Skeletal muscle cell (primary cell): Measurements from ENCODE around the gene ABCA3.

Experiments used
- DNase-seq: peaks from one replicate; pipeline ENCODE4 v3.0.0-alpha.2; 2010; ENCODE audit warnings: low read depth
- H3K4me3 ChIP-seq: 2 replicates; pipeline ENCODE4 v1.5.1; 2011; ENCODE audit warnings: low read depth, mild to moderate bottlenecking, control low read depth, low read length, moderate library complexity

Gene ABCA3

GRCh38 chr16:2284797-2285576 is 55.5 kb downstream of the ABCA3 start:
- no peak for DNase-seq
- H3K4me3 ChIP-seq = no peak overlapping the region

GRCh38 chr16:2284001-2284770 is 56.3 kb downstream of the ABCA3 start:
- no peak for DNase-seq
- no peak overlapping the region for H3K4me3 ChIP-seq

- DNase-seq = no peak
- H3K4me3 ChIP-seq = no peak overlapping the region
Measured at GRCh38 chr16:2282866-2283555, 57.5 kb downstream of the ABCA3 start.

DNA sequence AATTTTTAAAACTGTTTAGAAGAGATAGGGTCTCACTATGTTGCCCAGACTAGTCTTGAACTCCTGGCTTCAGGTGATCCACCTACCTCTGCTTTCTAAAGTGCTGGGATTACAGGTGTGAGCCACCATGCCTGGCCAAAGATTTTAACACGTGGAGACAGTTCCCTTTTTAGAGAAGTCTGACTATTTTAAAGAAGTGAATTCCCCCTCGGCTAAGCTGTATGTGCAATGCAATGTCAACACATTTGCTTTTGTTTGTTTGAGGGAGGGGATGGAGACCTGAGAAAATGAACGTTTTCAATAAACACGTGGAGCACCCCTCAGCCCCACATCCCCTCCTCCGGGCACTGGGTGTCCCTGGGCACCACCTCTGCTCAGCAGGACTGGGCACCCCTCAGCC is 58.3 kb downstream of the ABCA3 start:
- no peak for DNase-seq
- H3K4me3 ChIP-seq = no peak overlapping the region

DNA sequence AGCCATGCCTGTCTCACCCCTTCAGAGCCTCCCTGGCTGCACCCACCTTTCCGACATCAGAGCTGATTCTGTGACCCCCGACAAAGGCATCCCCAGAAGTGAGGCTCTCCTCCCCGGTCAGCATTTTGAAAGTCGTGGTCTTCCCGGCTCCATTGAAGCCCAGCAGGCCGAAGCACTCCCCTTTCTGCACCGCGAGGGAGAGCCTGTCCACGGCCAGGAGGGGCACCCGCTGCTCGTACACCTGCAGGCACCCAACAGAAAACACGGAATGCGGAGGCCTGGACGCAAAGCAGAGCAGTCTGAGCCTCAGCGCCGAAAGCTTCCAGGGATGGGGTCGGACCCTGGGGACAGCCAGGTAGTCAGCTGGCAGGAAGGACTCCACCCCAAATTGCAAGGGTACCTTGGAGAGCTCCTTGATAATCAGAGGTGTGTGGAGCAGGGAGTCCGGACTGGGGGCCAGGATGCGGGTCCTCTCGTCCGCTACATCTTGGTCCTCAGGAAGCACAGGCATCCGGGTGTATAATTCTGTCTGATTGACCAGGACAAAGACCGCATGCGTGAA is 59.5 kb downstream of the ABCA3 start:
- DNase-seq = no peak

DNA sequence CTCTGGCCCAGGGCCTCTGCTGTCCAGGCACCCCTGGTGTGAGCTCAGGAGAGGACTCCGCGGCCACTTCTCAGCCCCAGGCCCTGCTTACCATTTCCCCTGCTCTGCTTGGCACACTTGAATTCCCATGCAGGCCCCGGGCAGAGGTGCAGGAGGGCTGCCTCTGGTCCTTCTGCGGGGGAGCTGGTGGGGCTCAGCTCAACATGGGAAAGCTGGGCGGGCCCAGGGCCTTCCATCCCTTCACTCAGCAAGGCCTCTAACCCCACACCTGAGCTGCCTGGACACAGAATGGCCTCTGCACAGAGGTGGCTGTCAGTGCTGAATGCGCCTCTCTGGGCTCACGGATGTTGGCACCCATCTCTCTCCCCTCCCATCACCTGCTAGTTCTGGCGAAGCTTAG is 60.1 kb downstream of the ABCA3 start:
- no peak overlapping the region for H3K4me3 ChIP-seq
- no peak for DNase-seq

More for the DNA sequence above, 59.5 kb downstream of the ABCA3 start:
- no peak overlapping the region for H3K4me3 ChIP-seq

DNA sequence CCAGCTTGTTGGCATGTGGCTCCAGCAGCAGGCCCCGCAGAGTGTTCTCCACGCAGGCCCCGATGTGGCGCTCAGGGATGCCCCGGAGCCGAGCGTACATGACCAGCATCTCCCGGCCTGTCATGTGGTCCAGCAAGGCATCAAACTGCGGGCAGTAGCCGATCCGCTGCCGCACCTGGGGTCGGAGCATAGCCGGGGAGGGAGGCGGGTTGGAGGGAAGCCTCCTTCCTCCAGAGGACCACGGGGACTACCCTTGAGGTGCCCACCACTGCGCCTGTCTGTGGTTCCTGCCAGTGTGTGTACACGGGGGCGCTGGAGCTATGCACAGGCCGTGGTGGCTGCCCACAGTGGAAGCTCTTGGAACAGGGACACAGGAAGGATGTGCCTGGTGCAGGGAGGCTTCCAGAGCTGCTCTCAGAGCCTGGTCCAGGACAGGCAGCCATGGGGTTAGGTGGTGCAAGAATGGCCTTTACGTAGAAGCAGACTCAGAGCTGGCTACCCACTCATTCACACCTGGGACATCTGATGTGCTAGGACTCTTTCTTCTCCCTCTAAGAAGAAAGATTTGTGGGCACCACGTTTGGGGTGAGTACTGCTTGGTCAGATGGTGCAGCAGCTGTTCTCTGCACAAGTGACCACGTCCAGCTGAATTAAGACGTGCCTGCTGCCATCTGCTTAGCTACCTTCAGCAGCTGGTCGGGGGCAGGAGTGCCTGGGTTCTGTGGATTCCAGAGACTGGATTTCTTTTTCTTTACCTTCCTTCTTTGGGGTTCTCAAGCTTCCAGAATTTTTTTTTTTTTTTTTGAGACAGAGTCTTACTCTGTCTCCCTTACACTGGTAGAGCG is 61.4 kb downstream of the ABCA3 start:
- no peak overlapping the region for H3K4me3 ChIP-seq
- DNase-seq = no peak

GRCh38 chr16:2278272-2278608 is 62.3 kb downstream of the ABCA3 start:
- no peak for DNase-seq
- H3K4me3 ChIP-seq = no peak overlapping the region

DNA sequence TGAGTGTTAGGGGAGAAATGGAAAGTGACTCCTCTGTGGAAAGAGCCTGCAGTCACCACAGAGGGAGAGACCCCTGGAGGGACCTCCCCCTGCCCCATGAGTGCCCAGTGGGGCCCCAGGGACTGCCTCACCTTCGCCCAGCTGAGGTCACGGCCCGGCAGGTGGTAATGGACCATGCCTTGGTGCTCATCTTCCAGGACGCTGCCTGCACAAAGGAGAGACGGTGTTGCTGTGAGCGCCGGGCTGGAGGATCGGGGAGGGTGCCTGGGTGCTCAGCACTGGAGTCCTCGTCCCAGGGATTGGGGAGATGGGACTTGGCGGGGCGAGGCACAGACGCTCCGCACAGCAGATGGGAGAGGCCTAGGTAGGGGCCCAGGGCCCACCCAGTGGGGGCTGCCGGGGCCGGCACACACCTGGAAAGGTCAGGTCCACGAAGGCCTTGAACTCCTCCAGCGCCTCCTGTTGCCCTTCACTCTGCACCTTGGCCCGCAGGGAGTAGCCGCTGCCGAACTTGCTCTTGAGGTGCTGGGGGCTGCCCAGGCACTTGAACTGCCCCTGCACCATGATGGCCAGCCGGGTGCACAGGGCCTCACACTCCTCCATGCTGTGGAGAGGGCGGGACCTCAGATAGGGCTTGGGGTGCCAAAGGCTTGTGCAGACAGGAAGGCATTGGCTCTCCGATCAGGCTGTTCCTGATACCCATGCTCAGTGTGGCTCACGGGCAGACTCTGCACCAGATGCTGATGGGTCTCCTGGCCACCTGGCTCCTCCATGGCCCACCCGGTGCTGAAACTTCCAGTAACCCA is 62.9 kb downstream of the ABCA3 start:
- no peak for DNase-seq
- H3K4me3 ChIP-seq = no peak overlapping the region

DNA sequence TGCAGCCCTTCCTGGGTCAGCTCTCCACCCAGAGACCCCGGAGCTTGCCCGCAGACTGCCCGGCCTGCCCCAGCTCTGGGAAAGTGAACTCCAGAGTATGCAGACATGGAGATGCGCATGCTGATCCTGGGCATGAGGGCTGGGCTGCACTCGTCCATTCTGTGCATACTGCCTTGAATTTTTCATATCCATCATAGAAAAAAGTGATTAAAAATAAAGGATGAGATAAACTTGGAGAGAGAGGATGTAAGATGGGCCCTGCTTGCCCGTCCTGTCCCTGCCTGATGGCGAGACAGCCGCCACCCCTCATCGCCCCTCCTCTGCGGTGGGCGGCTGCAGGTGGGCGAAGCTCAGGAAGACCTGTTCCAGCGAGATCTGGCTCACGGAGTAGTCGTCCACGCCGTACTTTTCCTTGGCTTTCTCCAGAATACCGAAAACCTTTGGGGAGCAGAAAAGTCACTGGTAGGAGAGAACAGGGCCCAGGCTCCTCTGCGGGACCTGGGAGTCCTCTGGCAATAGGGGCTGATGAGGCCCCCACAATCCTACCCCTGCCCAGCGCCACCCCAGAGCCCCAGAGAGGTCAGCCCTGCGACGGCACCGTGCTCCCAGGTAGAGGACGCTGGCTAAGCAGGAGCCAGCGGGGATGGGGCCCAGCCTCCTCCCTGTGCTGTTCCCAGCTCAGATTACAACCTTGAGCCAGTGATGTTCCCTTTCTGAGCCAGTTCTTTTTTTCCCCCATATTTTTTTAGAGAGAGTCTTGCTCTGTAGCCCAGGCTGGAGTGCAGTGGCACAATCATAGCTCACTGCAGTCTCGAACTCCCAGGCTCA is 63.9 kb downstream of the ABCA3 start:
- no peak for DNase-seq
- no peak overlapping the region for H3K4me3 ChIP-seq

DNA sequence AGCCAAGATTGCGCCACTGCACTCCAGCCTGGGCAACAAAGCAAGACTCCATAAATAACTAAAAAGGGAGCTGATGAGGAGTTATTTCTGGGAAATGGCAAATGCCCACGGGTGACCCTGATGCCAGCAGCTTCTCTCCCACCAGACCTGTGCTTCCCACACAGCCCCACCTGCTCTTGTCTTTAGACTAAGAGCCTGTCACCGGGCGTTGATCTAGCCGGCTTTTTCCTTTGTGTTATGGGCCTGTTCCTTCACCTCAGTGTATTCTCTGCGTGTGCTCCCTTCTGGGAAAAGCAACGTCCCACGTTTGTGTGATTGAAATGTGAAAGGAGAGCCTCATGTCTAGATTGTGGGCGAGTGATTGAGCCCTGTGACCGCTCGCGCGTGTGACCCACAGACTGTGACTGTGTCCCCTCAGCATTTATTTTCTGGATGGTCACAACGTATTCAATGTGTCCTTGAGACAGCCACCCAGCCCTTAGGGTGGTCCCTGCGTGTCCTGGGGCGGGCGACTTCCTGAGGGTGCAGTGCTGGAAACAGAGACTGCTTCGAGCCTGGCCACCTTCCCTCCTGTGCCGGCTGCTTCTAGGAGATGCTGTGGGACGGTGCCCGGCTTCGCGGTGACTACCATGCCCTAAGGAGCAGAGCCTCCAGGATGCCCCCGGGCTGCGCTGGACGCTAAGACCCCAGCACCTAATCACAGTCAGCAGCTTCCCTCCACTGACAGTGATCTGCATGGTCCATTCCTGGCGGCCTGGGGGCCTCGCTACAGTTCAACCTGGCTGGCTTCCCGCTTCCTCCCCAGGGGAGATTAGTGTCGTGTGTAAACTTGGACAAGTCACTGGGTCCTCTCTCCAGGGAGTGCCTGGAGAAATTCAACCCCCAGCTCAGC is 64.8 kb downstream of the ABCA3 start:
- H3K4me3 ChIP-seq = no peak overlapping the region
- DNase-seq = no peak

DNA sequence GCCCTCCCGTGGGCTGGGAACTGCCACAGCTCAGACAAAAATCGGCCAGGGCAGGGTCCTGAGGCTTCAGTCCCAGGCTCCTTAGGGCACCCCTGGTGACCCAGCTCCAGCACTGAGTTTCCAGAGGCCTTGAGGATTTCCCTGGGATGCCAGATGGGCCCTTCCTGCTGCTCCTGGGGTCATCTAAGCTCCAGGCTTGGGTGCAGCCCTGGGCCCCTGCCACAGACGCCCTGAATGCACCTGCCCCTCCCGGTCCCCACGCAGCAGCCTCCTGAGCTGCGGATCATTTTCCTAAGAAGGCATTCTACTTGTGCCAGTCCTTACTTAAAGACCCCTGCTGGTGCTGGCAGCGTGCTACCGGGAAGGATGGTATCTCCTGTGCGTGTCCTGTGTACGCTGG is 66.6 kb downstream of the ABCA3 start:
- H3K4me3 ChIP-seq = no peak overlapping the region
- no peak for DNase-seq

GRCh38 chr16:2273484-2273883 is 67.0 kb downstream of the ABCA3 start:
- no peak overlapping the region for H3K4me3 ChIP-seq
- DNase-seq = no peak

- H3K4me3 ChIP-seq = no peak overlapping the region
- no peak for DNase-seq
Measured at GRCh38 chr16:2271848-2272461, 68.6 kb downstream of the ABCA3 start.

DNA sequence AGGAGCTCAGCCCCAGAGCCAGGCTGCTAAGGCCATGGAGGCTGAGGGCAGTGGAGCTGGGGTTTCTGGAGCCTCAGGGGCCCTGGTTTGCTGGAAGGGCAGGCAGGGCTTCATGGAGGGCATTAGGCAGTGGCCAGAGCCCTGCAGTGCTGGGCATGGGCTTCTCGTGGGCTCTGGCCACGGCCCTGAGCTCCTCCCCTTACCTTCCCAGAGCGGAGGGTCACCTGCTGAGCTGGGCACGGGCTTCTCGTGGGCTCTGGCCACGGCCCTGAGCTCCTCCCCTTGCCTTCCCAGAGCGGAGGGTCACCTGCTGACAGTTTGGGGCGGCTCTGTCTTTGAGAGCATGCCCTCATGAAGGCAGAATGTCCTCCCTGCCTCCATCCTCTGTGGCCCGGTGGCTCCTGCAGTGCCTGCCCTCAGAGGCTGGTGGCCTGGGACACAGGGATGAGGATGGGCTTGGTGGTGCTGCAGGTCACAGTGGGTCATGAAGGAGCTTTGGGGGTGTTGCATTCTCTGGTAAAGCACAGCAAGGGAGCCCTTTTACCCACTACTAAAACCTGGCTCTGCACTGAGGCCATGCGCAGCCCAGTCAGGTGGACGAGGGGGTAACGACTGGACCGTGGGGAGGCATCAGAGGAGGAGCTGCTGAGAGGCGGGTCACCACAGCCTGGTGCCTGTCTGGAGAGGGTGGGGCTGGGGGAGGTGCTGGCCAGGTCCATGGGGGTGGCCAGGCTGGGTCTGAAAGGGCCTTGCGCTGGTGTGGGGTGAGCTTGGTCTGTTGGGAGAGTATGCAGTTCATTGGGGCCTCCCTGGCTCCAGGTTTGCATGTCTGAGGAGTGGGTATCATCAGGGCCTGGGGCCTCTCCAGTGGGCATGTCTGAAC is 69.7 kb downstream of the ABCA3 start:
- no peak overlapping the region for H3K4me3 ChIP-seq
- no peak for DNase-seq

- no peak for DNase-seq
Measured at GRCh38 chr16:2270070-2270462, 70.5 kb downstream of the ABCA3 start.

More at GRCh38 chr16:2270070-2270462, 70.5 kb downstream of the ABCA3 start:
- H3K4me3 ChIP-seq = no peak overlapping the region
